GM18517 (cell line): ENCODE measurements around the gene CLTB.

Experiments
- ATAC-seq: cut with Tn5 transposase; IDR thresholded peaks from one replicate; pipeline ENCODE4 v1.9.1; 2021; ENCODE audit warnings: mild to moderate bottlenecking, moderate library complexity; ENCODE audit not compliant: unreplicated experiment

The CLTB gene

GRCh38 chr5:176406436-176407052 lies 9.8 kb downstream of the CLTB start:
- no peak for ATAC-seq

GRCh38 chr5:176405656-176406435 lies 10.5 kb downstream of the CLTB start:
- no peak for ATAC-seq

GRCh38 chr5:176401281-176402205 lies 14.8 kb downstream of the CLTB start:
- ATAC-seq: no peak

- no peak for ATAC-seq
Measured at GRCh38 chr5:176400382-176401156, 15.8 kb downstream of the CLTB start.

GRCh38 chr5:176397736-176398420 lies 18.5 kb downstream of the CLTB start:
- ATAC-seq: no peak

- ATAC-seq: no peak
Measured at GRCh38 chr5:176396330-176396729, 20.0 kb downstream of the CLTB start.

- ATAC-seq: no peak
Measured at GRCh38 chr5:176394881-176395675, 21.3 kb downstream of the CLTB start.

GRCh38 chr5:176394096-176394495 lies 22.2 kb downstream of the CLTB start:
- no peak for ATAC-seq

GRCh38 chr5:176392526-176392925 lies 23.8 kb downstream of the CLTB start:
- no peak for ATAC-seq

- no peak for ATAC-seq
Measured at GRCh38 chr5:176391999-176392398, 24.3 kb downstream of the CLTB start.

GRCh38 chr5:176391479-176391878 lies 24.9 kb downstream of the CLTB start:
- no peak for ATAC-seq

GRCh38 chr5:176389135-176390123 lies 26.9 kb downstream of the CLTB start:
- ATAC-seq: peak; percentile 32

- peak; percentile 84 for ATAC-seq
Measured at GRCh38 chr5:176388444-176389134, 27.8 kb downstream of the CLTB start, which contains the start of the genes HIGD2A and NOP16. TSS of gene HIGD2A (plus strand) at chr5:176388751. CDS start at chr5:176388820, 69 bp downstream. TSS of gene NOP16 (minus strand) at chr5:176388598. CDS start at chr5:176388539, 59 bp downstream.

- no peak for ATAC-seq
Measured at GRCh38 chr5:176388003-176388443, 28.3 kb downstream of the CLTB start.

GRCh38 chr5:176387384-176387925 lies 28.9 kb downstream of the CLTB start:
- no peak for ATAC-seq

- no peak for ATAC-seq
Measured at GRCh38 chr5:176386491-176386890, 29.8 kb downstream of the CLTB start.

GRCh38 chr5:176384991-176385390 lies 31.3 kb downstream of the CLTB start:
- ATAC-seq: no peak
